HG03064 (cell line): ENCODE measurements around the gene TEDC2.

Source experiments
- ATAC-seq: cut with Tn5 transposase; IDR thresholded peaks from one replicate; pipeline ENCODE4 v1.9.1; 2021; ENCODE audit warnings: low read depth; ENCODE audit not compliant: unreplicated experiment

TEDC2 gene

DNA sequence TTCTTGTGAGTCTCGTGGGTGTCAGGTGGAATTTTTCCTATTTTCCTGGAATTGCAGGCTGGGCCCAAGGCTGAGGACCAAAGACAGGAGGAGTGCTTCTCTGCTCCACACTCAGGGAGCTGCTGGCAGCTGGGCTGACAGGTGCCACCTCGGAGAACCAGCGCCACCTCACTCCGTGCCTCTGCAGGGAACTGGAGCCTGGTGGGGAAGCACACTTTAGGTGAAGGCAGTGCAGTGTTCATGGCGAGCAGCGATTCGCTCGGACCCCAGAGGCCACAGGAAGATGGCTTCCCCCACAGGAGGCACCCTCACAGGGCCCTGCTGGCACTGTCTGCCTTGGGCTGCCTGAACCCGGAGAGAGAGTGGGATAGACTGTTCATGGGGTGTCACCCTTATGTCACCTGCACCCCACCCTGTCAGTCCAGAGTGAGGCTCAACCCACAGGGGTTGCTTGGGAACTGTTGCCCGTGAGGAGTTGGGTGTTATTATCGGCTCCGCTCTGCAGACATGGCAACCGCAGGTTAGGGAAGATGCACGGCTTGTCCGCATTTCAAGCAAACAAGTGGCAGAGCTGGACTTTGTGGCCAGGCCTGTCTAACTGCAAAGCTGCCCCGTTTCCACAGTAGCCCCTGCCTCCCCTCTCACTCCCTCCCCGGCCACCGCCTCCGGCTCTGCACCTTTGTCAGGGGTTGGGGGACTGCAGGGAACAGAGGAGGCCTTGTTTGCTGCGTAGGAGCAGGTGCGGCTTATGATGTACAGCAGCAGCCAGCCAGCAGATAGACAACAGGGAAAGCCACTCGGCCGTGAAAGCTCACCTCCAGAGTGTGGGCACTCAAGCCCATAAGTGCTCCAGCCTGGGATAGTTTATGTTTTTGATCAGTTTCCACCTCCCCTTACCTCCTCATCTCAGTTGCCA is 30.5 kb downstream of the TEDC2 start:
- no peak for ATAC-seq

DNA sequence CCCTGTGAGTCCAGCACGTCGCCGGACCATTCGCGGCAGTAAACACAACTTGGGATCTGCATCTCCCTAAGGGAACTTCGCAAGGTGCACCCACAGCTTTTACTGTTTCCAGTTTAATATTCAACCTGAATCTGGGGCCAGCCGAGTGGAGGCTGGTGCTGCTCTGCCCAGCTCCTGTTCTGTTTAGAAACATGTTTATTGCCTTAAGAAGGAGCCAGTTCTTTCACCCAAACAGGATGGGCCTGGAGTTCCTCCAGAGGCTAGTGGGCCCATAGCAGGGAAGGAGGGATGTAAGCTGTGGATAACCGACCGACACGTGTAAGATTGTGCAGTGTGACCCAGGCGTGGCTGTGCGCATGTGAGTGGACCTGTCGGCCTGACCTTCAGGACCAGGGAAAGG is 32.4 kb downstream of the TEDC2 start:
- ATAC-seq = no peak

DNA sequence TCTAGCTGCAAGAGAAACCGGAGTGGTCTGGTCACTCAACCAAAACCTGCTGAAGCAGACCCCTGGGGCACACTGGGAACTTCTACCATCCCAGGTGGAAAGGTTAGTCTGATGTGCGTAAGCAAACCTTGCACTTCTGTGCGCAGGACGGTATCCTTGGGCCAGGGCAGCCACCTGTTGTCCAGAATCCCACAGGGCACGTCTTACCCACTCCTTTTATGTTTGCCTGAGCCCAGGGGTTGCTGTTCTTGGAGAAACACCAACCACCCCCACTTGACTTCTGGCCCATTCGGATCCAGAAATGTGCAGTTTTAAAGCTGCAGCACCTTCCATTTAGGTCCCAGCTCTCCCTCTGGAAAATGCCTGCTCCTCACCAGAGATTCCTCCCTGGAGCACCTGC is 33.7 kb downstream of the TEDC2 start:
- no peak for ATAC-seq

DNA sequence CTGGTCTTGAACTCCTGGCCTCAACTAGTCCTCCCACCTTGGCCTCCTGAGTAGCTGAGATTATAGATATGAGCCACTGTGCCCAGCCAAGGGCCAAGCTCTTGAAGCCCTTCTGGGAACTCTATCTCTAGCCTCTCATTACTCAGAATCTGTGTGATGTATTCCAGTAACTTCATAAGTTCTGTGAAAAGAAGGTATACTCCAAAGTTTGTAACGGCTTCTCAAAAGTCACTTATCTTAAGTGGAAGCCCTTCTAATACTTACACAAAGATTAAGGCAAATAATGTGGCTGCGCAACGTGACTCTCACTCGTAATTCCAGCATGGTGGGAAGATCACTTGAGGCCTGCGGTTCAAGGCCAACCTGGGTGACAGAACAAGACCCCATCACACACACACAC is 34.7 kb downstream of the TEDC2 start:
- ATAC-seq = no peak

DNA sequence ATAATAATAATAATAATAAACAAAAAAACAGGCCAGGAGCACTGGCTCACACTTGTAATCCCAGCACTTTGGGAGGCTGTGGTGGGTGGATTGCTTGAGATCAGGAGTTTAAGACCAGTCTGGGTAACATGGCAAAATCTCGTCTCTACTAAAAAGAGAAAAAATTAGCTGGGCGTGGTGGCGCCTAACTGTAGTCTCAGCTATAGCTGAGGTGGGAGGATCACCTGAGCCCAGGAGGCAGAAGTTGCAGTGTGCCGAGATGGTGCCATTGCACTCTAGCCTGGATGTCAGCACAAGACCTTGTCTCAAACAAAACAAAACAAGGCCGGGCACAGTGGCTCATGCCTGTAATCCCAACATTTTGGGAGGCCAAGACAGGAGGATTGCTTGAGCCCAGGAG is 35.1 kb downstream of the TEDC2 start:
- ATAC-seq = no peak

DNA sequence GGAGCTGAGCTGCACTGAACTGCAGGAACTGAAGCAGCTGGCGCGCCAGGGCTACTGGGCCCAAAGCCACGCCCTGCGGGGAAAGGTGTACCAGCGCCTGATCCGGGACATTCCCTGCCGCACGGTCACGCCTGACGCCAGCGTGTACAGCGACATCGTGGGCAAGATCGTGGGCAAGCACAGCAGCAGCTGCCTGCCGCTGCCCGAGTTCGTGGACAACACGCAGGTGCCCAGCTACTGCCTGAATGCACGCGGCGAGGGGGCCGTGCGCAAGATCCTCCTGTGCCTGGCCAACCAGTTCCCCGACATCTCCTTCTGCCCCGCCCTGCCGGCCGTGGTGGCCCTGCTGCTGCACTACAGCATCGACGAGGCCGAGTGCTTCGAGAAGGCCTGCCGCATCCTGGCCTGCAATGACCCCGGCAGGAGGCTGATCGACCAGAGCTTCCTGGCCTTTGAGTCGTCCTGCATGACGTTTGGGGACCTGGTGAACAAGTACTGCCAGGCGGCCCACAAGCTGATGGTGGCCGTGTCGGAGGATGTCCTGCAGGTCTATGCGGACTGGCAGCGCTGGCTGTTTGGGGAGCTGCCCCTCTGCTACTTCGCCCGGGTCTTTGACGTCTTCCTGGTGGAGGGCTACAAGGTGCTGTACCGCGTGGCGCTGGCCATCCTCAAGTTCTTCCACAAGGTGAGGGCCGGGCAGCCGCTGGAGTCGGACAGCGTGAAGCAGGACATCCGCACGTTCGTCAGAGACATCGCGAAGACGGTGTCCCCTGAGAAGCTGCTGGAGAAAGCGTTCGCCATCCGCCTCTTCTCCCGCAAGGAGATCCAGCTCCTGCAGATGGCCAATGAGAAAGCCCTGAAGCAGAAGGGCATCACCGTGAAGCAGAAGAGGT is 36.6 kb downstream of the TEDC2 start:
- ATAC-seq = no peak

DNA sequence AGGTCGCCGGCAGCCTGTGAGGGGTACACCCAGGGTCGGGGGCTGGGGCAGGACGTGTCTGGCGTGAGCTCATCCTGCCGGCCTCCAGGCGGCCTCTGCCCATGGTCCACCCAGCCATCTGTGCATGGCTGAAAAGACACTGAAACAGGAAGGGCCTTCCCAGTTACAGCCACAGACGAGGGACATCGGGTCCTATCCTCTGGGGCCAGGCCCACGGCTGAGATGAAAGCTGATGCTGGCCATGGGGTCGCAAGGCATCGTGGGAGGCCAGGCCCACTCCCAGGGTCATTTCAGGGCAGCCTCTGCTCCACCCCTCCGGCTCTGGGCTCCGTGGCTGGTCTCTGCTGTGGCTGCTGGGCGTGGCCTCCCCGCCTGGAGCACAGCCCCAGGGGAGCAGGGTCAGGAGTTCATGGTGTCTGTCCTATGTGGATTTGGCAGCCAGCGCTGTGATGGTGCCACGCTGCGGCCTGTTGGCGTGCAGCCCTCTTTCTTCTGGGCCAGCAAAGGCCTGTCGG is 37.3 kb downstream of the TEDC2 start:
- ATAC-seq = no peak

DNA sequence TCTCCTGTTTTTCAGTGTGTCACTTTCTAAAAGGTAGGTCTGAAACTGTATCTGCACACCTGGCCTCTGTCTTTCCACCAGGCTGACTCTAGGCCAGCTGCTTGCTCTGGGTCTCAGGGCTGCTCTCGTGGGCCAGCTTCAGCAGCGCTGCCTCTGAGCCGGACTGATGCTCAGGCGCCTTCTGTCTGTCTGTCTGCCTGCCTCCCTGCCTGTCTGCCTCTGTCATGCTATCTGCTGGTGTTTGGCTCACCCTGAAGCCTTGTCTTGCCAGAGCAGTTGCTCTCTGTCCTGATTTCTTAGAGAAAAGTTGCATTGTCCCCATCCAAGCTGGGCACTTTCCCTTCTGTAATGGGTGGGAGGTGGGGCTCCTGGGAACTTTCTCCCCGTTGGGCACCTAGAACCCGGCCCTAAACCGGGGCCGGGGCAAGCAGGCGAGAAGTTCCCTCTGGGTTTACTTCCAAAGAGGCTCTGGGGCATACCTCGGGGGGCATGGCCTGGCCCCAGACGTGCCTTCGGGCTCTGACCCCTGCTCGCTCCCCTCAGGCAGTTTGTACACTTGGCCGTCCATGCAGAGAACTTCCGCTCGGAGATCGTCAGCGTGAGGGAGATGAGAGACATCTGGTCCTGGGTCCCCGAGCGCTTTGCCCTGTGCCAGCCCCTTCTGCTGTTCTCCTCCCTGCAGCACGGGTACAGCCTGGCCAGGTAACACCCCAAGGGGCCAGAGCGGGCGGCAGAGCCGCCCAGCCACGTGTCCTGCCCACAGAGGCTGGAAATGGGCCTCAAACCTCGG is 38.0 kb downstream of the TEDC2 start:
- ATAC-seq = no peak

DNA sequence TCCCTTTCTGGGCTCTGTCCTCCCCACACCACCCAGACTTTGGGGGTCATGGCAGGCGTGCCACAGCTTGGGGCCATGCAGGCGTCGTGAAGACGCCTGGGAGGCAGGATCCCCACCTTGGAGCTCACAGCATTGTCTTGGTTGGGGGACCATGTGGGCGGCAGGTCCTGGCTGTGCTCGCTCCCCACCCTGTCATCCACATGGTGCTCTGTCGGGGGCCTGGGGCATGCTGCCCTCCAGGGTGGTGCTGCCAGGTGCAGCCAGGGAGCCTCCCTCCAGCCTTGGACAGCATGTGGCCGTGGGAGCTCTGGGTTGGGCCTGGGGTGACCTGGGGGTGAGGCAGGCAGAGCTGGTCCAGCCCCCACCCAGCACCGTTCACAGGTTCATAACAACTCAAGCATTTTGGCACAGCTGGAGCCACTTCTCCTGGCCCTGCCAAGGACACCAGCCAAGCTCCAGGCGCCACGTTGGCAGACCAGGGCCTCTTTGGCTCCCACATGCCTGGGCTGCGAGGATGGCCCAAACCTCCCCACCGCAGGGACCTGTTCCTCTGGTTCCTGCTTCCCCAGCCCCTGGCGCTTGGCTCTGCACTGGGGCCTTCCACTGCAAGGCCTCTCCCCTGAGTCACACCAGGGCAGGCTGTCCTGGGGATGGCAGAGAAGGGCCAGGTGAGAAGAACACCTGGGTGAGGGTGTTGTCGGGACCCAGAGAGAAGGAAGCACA is 38.8 kb downstream of the TEDC2 start:
- no peak for ATAC-seq

DNA sequence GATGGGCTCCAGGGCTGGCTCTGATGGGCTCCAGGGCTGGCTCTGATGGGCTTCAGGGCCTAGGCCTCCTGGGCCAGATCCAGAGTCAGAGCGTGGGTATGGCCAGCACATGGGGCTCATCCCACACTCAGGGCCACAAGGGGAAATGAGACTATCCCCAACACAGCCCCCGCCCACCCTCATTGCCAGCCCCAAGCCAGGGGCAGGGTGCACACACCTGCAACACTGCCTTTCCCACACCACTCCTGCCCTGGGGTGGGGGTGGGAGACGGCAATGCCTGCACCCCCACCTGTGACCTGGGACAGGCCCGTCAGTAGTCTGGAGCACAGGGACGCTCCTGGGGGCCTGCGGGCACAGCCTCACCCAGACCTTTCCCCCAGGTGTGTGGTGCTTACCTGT is 39.5 kb downstream of the TEDC2 start:
- ATAC-seq = no peak

DNA sequence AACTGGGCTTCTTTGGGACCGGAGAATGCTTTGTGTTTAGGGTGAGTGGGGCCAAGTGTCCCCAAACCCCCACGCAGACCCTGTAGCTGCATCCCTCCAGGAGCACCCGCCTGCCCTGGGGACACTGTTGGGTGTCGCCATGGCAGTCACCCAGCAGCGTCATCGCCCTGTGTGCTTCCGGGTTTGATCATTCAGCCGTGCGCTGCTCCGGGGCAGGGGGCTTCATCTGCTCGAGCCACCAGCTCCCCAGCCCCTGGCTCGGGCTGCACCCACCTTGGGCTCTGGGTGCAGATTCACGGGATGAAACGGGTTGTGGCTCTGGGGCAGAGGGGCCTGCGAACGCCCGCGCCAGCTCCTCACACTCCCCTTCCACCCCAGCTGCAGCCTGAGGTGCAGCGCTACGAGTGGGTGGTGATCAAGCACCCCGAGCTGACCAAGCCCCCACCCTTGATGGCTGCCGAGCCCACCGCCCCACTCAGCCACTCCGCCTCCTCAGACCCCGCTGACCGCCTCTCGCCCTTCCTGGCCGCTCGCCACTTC is 40.1 kb downstream of the TEDC2 start:
- ATAC-seq = no peak

DNA sequence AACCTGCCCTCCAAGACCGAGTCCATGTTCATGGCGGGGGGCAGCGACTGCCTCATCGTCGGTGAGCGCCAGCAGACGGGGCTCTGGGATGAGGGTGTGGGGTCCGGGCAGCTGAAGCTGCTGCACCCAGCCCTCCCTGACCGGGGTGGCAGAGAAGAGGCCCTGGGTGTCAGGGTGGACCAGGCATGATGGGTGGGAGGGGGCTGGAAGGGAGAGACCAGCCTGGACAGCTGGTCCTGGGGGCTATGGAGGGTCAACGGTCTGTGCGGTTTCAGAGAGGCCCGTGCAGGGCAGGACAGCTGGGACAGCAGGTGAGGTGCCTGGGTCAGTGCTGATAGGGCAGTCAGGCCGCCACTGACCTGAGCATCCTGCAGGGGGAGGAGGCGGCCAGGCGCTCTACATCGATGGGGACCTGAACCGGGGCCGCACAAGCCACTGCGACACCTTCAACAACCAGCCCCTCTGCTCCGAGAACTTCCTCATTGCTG is 40.6 kb downstream of the TEDC2 start:
- no peak for ATAC-seq

DNA sequence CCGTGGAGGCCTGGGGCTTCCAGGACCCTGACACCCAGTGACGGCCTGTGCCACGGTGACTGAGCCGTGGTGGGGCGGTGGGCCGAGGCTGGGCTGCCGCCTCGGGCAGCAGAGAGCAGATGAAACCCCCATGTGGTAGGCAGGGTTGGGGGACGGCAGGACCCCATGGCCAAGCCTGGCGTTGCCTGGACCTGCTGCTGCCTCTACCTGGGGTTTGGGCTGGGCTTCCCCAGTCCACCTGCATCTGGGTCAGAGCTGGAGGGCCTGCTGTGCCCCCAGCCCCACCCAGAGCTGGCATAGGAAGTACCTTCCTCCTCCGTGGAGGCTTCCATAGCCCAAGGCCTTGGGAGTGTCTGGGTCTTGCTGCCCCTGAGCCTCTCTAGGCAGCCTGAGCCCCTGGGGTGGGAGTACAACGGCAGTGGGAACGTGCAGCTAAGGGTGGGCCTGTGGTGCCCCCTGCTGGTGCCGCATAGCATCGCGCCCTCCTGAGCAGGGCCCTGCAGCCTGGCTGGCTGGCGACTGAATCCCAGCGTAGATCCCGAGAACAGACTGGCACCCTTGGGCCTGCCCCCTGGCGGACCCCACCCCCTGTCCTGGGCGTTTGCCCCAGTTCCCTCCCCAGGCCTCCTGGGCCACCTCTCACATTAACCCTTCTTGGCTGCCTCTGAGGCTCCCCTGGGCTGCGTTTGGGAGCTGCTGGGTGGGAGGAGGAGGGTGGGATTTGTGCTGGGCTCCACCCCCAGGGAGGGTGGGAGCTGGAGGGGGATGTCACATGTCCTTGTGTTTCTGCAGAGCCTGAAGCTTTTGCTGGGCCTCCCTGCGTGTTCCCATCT is 41.2 kb downstream of the TEDC2 start:
- no peak for ATAC-seq

DNA sequence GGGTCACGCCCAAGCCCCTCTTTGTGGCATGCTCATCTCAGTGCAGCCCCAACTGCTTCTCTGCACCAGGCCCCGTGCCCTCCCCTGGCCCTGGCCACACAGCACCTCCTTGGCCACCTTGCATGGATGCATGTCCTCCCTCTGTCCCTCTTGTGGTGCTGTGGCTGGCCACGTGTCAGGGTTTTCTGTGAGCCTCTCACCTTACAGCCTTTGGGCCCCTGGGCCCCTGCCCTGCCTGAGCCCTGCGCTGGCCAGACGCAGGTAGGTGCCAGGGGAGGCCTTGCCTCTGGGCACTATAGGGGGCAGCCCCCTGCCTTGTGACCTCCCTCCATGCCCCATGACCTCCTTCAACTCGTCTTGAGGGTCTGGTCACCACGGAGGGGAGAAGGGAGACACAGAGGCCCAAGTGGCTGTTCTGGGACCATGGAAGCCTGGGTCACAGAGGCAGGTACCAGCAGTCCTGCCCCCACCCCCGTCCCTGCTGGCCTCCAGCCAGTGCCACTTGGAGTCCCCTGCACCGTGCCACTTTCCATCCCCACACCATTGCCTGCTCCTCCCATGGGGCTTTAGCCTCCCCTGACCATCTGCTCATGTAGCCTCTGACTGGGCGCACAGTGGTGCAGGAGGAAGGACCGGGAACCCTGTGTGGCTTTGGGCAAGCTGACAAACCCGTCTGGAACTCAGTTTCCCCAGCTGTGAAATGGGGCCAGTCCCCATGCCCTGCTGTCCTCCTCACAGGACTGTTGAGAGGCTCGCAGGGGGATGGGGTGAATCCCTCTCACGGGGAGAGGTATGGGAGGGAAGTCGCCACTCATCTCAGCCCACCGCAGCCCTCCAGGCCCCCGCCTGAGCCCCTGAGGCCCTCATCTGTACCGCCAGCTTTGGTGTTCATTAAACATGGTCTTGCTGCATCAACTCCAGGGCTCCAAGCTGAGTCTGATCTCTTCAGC is 42.3 kb downstream of the TEDC2 start:
- no peak for ATAC-seq

DNA sequence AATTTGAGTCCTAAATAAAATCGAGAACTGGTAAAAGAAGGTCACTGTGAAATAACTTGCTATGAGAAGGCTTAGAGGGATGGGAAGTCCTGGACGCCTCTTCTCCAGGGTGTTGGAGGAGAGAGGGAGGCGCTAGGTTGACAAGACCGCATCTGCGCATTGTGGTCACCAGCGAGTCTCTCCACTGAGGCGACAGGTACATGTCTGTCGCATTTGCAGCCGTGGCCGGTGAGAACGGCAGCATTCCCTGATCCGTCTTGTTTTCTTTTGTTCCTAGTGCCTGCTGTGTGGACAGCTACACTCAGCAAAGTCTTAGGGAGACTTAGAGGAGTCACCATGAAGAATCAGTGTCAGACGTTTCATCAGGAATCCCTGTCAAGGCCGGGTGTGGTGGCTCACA is 45.8 kb downstream of the TEDC2 start:
- no peak for ATAC-seq

DNA sequence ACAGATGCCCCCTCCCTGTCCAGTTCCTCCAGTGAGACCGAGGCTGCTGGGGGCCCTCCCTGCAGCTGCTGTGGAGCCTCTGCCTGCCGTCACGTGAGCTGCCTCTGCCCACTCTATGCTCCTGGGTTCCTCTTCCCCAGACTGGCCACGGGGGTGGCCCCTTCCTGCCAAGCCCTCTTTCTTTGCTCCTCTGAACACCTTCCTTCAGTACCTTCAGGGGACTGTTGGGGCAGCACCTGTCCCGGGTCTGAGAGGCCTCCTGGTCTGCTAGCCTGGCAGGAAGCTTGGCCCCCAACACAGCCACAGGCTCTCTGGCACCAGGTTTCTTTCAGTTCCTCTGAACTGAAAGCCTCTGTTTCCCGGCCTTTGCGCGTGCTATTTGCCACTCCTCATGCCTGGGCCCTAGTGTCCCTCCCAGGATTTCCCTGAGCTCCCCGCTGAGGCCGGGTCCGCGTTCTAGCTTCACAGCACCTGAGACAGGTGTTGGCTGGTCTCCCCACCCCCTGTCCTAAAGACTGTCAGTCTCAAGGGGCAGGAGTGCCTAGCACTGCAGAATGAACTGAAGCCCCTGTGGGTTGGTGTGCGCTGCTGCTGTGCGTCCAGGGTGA is 47.2 kb downstream of the TEDC2 start:
- no peak for ATAC-seq

DNA sequence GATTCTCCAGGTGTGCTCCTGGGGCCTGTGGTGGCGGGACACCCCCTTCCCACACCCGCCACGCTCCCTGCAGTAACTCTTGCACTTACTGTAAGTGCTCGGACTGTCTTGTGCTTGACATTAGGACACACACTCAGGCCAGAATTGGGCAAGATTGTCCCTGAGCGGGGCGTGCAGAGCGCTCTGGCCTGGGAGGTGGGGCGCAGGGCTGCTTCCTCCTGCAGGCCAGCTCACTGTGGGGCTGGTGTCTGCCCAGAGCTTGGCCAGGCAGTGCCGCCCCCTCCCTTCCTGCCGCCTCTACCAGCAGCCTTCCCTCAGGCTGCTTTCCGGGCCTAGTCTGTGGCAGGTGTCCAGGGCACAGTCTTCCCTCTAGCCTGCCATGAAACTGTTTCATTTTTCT is 47.8 kb downstream of the TEDC2 start:
- ATAC-seq = no peak
